GM19468 (cell line): ENCODE measurements around the gene PTPRN2.

Experiments used
- ATAC-seq: cut with Tn5 transposase; IDR thresholded peaks from one replicate; pipeline ENCODE4 v1.9.1; 2021; ENCODE audit warnings: mild to moderate bottlenecking, moderate library complexity, moderate number of reproducible peaks; ENCODE audit not compliant: unreplicated experiment; ENCODE audit errors: extremely low read depth

Gene PTPRN2

GRCh38 chr7:158558816-158559215 is 28.8 kb downstream of the PTPRN2 start:
- ATAC-seq = no peak

GRCh38 chr7:158557441-158557755 is 30.2 kb downstream of the PTPRN2 start:
- no peak for ATAC-seq

DNA sequence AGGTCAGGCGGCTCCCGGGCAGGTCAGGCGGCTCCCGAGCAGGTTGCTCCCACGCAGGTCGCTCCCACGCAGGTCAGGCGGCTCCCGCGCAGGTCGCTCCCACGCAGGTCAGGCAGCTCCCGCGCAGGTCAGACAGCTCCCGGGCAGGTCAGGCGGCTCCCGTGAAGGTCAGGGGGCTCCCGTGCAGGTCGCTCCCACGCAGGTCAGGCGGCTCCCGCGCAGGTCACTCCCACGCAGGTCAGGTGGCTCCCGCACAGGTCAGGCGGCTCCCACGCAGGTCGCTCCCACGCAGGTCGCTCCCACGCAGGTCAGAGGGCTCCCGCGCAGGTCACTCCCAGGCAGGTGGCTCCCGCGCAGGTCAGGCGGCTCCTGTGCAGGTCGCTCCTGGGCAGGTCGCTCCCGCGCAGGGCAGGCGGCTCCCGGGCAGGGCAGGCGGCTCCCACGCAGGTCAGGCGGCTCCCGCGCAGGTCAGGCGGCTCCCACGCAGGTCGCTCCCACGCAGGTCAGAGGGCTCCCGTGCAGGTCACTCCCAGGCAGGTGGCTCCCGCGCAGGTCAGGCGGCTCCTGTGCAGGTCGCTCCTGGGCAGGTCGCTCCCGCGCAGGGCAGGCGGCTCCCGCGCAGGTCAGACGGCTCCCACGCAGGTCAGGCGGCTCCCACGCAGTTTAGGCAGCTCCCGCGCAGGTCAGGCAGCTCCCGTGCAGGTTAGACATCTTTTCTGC is 30.7 kb downstream of the PTPRN2 start:
- no peak for ATAC-seq

GRCh38 chr7:158555034-158555520 is 32.5 kb downstream of the PTPRN2 start:
- no peak for ATAC-seq

GRCh38 chr7:158550886-158551452 is 36.7 kb downstream of the PTPRN2 start:
- no peak for ATAC-seq

DNA sequence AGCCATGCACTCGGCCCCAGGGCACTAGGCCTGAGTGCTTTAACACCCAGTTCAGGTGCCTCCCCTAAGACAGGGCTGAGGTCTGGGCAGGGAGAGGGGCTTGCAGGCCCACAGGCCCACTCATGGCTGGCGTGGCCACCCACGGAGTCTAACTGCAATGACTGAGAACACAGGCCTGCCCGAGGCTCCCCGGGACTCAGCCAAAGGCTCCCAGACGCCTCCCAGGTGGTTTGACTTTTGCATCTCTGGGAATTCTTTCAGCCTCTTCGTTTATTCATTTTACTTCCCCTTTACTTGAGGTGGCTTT is 37.3 kb downstream of the PTPRN2 start:
- no peak for ATAC-seq

- no peak for ATAC-seq
These were observed 37.8 kb downstream of the PTPRN2 start for GRCh38 chr7:158549616-158550393.

DNA sequence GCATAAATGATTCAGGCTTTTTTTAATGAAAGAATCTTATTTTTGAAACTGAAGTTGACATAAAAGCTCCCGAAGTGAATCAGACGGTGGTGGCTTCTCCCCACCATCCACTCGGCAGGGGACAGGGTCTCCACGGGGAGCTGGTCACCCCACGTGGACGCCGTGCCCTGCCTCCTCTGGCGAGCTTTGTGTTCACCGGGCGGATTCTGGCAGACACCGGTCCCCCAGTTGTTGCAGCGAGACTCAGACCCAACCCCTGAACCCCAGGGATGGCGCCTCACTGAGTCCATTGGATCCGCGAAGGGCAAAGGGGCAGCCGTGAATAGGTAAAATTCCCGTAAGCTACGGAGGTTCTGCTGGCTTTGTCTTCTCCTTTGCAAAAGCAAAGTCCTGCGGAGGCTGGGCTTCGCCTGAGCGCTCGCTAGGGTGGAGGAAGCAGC is 38.4 kb downstream of the PTPRN2 start:
- no peak for ATAC-seq

DNA sequence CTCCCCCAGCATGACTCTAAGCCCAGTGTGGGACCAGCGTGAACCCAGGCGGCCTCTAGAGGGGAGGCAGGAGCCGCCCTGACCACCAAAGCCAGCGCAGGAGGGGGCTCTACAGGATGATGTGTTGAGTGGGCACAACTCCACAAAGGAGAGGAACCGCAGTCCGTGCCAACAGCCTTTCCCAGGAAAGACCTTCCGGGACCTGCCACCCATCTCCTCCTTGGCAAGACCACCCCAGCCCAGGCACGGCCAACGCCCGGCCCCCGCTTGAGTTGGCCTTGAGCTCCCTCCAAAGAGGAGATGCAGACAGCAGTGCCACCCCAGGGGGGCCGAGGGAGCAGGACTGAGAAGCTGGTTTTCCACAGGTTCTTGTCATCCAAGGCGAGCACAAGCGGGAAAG is 38.9 kb downstream of the PTPRN2 start:
- ATAC-seq = no peak

GRCh38 chr7:158547817-158548216 is 39.8 kb downstream of the PTPRN2 start:
- ATAC-seq = no peak

- no peak for ATAC-seq
These were observed 41.0 kb downstream of the PTPRN2 start for GRCh38 chr7:158546626-158547025.

DNA sequence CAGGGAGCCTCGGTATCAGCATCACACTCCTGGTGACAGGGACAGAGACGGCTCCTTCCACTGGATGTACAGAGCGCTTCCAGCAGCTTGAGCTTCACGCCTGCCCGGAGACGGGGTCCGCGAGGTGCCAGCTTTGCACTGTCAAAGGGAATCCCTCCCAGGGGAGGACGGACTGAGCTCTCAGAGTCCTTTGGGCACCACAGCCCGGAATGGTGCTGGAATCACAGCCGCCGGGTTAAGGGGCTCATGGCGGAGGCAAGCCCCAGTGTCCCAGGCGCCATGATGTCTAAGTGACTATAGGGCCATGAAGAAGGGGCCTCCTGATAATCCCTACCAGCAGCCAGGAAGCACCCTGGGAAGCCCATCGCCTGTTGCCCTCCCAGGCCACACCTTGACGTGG is 41.4 kb downstream of the PTPRN2 start:
- no peak for ATAC-seq

DNA sequence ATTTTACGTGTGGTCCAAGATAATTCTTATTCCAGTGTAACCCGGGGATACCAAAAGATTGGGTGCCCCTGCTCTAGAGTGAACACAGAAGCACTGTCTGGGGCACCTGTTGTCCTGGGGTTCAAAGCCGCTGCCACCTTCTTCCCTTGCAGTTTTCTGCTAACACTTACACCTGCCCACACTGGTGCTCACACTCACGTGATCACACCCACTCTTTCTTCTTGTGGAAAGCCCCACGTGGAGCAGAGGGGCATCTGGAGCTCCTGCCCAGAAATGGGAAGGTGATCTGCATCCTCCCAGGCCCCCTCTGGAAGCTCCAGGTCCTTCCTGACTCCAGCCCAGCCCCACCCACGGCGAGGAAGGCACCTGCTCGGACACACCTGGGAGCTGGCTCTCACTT is 42.9 kb downstream of the PTPRN2 start:
- ATAC-seq = no peak

GRCh38 chr7:158543840-158544239 is 43.8 kb downstream of the PTPRN2 start:
- ATAC-seq = no peak

DNA sequence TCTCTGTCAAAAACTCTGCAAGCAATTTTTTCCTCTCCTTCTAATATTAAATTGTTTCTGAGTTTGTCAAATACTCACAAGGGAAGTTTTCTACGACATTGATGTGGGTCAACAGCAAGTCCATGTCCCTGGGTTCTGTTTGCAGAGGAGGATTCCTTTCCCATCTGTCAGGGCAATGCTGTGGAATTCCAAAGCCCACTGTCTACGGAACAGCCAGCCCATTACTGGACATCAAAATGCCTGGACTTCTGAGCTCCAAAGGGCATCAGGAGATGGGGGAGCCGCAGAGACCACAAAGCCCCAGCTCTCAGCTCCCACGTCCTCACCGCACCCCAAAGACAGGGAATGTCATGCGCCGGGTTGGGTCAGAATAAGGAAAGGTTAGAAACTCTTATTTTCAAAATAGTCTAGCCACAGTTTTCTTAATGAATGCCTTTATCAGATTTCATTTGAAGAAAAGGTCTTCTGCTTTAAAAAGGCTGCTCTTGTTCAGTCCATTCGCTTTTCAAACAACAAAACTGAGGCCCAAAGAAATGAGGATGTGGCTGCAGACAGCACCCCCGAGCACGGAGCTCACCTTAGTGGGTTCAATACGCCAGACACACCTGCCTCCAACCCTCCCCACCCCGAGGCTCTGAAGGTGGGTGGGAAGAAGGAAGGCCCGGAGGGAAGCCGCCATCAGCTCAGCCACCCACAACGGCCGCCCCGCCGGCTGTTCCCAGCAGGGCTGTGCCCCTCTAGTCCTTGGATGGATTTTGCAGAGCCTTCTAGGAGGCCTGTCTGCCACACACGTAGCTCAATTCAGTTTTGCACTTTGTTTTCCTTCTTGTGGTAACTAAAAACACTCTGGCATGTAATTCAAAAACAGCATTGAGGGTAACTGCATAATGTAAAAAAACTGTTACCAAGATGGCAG is 44.7 kb downstream of the PTPRN2 start:
- no peak for ATAC-seq

DNA sequence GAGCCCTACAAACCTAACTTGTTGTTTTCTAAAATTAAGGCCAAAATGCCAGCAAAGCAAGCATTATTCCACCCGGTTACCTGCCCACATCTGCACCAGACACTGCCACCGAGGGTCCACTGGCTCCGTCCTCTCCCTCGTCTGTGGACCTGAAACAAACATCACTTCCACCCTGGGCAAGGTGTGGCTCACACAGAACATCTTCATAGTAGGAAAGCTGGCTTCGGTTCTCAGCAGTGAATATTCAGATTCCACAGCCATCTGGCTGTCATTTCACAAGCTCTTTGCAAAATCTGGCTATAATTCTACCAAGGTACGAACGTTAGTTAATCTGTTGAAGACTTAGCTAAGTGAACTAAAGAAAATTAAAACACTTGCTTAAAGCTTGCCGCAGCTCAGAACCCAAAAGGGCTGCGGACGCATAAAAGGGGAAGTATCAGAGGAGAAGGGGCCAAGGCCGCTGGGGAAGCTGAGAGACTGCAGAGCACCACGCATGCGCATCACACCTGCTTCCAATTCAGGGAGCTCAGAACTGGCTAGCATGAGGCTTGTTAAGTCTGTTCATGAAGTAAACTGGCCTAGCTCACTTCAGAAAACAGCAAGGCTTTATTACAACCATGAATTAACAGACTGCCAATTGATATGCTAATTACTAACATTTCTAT is 46.1 kb downstream of the PTPRN2 start:
- no peak for ATAC-seq

- no peak for ATAC-seq
These were observed 47.9 kb downstream of the PTPRN2 start for GRCh38 chr7:158539711-158540146.

DNA sequence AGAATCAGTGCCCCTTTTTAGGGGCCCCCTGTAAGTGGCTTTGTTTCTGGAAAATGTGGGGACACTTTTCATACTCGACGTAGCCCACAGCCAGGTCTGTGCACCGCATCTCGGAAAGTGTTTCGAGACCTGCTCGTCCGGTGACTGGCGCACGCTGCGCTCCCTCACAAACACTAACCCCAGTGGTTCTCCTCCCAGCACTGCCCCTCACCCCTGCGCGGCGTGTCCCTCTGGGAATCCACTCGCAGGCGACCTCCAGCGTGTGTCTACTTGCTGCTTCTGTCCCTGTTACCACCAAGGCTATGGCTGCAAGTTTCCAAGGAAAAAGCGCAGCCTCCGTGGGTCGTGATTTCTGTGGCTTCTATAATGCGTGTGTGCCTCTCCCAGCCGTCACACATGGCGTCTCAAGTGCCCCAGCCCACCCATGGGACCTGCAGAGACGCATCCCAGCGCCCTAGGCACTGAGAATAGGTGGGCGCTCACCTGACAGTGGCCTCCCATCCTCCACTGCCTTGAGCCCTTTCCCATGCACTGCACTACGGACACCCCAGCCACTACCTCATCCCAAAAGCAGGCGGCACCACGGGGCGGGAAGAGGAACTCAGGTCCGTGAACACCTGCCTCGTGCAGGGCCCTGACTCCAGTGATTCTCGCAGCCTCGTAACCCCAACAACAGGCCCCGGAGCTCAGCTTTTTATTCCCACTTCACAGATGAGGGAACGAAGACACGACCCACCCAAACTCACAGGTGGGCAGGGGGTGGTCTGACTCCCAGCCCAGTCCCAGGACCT is 49.3 kb downstream of the PTPRN2 start:
- no peak for ATAC-seq

- ATAC-seq = no peak
These were observed 50.1 kb downstream of the PTPRN2 start for GRCh38 chr7:158537516-158537882.
